GM18499 (cell line): ENCODE measurements around the gene TMEM132A.

Experiments
- ATAC-seq: cut with Tn5 transposase; IDR thresholded peaks from one replicate; pipeline ENCODE4 v1.9.1; 2021; ENCODE audit warnings: moderate number of reproducible peaks; ENCODE audit not compliant: insufficient read depth, unreplicated experiment

The TMEM132A gene

DNA sequence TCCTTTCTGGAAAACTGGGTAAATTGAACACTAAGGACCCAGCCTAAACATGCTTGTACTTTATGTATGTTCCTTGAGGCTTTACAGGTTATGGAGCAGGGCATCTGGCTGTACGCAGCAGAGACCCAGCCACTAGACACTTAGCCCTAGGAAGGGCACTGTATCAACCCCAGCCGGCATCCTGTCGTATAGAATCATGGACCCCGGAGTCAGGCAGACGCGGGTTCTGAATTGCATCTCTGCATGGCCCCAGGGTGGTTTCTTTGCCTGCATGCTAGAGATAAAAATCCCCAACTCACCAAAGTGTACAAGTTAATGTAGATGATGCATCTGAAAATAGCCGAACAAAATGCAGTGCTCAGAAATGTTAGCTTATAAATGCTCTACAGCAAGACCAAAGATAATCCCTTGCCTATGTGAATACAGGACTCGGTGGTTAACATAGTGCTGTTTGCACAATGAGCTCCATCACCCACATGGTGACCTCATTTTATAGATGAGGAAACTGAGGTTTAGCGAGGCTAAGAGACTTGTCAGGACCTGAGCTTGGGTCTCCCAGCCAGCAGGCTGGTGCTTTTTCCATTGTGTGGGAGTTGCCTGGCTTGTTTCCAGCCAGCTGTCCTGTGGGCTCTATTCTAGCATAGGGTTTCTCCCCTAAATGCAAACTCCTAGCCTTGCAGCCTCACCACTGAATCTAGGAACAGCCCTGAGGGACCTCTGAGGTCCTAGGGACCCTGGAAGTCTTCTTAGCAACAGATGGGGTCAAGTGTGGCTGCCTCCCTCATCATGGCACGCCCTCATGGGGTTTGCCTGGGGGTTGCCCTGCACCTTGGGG is 54.5 kb downstream of the TMEM132A start:
- ATAC-seq, result no peak

DNA sequence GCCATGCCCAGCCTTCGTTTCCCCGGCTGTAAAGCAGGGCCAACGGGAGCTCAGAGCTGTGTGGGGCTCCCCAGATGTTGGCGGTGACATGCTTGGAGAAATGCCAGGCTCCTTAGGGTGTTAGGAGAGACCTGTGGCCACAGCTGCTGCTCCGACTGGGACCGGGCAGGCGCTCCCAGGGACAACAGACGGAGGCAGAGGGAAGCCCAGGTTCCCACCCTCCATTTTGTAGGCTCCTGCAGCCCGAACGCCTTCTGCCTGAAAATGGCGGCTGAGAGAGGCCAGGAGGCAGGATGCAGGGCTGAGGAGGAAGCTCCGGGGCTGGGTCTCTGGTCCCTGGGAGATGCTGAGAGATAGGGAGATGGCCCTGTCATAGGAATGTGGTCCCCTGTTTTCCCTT is 57.3 kb downstream of the TMEM132A start:
- no peak for ATAC-seq

DNA sequence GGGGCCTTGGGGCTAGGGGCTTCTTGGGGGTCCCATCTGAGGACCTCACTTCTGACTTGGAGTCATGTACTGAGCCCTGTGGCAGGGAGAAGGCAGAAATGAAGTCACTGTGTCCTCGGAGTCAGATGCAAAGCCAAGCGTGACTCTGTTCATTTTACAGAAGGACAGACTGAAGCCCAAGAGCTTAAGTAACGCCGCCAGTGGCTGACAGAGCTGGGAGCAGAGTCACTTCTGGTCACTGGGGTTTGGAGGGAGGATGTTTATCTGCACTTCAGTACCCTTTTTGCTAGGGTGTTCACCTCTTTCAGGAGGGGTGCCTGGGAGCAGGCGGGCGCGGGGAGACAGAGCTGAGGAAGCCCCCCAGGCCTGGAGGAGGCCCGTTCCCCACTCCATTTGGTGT is 57.9 kb downstream of the TMEM132A start:
- ATAC-seq, result no peak

DNA sequence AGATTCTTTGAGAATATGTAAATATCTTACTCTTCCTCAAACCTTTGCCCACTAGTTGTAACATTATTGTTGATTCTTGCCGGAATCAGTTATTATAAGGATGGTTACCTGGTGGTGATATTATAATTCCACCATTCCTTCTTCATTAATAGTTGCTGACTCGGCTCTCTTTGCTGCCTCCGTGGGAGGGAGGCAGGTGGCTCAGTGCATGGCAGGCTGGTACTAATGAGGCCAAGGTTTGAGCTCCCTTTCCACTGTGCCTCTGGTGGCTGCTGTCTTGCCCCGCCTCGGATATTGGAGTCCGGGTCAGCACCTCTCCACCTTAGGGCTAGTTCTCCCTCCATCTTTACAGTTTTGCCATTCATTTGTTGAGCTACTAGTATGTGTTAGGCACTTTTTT is 59.9 kb downstream of the TMEM132A start:
- no peak for ATAC-seq

DNA sequence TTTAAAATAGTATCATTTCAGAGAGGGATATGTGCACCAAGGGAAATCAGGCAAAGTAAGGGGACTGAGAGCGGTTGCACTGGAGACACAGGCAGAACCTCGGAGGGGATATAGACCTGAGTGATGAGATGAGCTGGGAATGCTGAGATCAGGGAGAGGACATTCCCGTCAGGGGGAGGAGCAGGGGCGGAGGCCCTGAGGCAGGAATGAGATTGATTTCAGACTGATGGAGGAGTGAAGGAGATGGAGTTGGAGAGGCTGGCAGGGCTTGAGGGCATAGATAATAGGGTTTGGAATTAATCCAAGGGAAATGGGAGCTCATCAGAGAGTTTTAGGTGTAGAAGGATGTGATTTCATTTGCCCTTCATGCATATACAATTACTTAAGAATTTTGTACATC is 60.4 kb downstream of the TMEM132A start:
- ATAC-seq, result no peak

DNA sequence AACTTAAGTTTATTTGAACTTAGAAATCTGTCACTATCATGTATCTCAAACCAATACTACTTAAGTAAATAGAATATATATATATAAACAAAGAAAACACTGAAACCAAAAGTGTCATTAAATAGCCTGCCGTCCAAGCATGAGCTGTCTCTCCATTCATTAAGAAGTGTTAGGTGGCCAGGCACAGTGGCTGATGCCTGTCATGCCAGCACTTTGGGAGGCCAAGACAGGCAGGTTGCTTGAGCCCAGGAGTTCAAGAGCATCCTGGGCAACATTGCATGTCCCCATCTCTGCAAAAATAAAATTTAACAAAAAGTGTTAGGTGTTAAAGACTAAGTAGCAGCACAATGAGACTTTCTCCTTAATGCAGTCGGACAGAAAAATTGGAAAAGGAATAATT is 61.2 kb downstream of the TMEM132A start:
- ATAC-seq, result no peak

DNA sequence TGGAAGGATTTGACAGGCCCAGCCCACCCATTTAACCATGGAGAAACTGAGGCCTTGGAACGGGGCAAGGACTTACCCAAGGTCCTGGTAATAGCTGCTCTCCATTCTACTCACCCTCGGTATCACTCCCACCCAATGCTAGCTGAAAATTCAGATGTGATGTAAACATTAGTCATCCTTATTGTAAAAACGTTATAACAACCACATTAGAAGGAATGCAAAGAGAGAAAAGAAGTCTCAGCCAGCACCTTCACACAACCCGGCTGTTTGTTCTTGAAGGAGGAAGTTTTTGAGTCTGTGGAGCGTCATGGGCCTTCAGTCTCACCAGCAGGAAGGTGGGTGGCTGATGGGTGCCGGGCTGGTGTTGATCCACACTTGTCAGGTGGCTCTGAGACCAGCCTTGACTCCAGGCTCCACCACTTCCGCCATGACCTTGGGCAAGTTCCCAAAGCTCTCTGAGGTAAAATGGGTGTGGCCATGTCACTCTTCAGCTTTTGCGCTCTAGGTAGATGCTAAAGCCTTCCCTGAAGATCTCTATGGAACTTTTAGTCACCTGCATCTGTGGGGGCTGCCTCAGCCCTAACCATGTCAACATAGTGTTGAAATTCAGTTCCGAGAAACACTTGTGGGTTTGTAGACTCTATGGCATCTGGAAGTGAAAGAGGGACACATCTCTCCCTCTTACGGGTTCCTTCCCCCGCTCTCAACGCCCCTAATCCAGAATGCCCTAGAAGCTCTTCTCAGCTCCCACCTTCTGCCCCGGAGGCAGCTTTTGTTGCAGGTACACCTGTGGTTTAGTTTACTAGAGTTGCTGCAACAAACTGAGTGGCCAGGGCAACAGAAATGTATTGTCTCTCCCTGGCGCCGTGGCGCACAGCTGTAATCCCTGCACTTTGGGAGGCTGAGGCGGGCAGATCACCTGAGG is 62.0 kb downstream of the TMEM132A start:
- no peak for ATAC-seq
